Measurements from ENCODE around the gene XIRP1.

DNA sequence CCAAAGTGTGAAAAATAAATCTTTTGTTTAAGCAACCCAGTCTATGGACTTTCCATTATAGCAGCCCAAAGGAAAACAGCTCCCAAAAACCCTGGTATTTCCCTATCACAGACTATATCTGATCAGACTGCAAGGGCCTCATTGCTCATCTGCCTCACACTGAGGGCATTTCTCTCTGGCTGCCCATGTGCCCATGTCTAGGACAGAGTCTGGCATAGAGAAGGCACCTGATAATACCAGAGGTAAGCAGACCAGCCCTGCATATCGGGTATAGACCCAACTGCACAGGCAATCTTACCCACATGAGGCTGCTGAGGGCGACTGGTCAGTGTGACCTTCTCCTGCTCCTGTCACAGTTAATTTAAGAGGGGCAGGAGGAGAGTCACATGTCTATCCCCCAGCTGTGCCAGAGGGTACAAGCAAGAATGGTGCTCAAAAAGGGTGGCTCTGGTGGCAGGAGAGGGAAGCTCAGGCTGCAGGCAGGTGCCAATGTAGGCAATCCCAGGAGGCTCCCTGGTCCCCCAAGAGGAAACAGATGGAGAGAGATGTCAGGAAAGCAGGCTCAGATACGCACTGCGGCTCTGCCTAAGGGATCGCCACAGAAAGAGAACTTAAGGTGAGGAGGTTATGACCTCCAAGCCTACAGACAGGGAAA lies 42.1 kb downstream of the XIRP1 start:
- TF ChIP-seq, protein P1, sequence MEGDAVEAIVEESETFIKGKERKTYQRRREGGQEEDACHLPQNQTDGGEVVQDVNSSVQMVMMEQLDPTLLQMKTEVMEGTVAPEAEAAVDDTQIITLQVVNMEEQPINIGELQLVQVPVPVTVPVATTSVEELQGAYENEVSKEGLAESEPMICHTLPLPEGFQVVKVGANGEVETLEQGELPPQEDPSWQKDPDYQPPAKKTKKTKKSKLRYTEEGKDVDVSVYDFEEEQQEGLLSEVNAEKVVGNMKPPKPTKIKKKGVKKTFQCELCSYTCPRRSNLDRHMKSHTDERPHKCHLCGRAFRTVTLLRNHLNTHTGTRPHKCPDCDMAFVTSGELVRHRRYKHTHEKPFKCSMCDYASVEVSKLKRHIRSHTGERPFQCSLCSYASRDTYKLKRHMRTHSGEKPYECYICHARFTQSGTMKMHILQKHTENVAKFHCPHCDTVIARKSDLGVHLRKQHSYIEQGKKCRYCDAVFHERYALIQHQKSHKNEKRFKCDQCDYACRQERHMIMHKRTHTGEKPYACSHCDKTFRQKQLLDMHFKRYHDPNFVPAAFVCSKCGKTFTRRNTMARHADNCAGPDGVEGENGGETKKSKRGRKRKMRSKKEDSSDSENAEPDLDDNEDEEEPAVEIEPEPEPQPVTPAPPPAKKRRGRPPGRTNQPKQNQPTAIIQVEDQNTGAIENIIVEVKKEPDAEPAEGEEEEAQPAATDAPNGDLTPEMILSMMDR (conservative IDR thresholded peaks at IDR 0.05; ENCODE audit: low read length) = peak; percentile 37; the same call in 1 of the 2 replicates
- TF ChIP-seq EZH2phosphoT487 (IDR thresholded peaks at IDR 0.05; ENCODE audit: borderline replicate concordance, low read depth, low read length) = no peak
